Head of caudate nucleus (tissue), 42 donors: ENCODE results near the gene LPIN2.

ENCODE experiments used
- DNase-seq, 42 donors: peaks; one replicate each; pipeline versions ENCODE4 v3.0.0 to v3.0.0-alpha.2; 2020 to 2021; ENCODE audit warnings: mixed read lengths in 7 of 42
- intact Hi-C: fragments of 100-400 bp; cut with DNase I; formaldehyde crosslinking; loops from one replicate; pipeline ENCODE4 v1.15.0; 2022

The LPIN2 gene

GRCh38 chr18:2987876-2988790 lies 24.8 kb downstream of the LPIN2 start:
- no peak for DNase-seq
- intact Hi-C loops, result no loop called here

GRCh38 chr18:2986150-2986865 lies 26.6 kb downstream of the LPIN2 start:
- DNase-seq, result no peak
- intact Hi-C loops, result no loop called here

DNA sequence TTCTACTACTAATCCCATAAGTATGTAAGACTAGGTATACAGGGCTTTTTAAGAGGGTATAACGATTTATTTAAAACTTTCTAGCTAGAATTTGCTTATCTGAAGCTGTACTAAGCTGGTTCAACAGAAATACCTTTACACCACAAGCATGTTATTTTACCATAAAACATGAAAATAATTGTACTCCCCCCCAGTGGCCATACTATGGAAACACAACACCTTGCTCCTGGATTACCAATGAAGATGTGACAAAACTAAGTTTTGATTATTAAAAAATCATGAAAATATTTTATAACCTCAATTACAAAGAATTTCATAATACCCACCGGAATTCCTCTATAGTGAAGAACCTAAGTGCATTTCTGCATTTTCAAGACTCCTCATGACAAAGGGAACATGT lies 27.3 kb downstream of the LPIN2 start:
- intact Hi-C loops, result no loop called here
- no peak for DNase-seq

GRCh38 chr18:2984703-2985261 lies 28.2 kb downstream of the LPIN2 start:
- no peak for DNase-seq
- intact Hi-C loops, result no loop called here

DNA sequence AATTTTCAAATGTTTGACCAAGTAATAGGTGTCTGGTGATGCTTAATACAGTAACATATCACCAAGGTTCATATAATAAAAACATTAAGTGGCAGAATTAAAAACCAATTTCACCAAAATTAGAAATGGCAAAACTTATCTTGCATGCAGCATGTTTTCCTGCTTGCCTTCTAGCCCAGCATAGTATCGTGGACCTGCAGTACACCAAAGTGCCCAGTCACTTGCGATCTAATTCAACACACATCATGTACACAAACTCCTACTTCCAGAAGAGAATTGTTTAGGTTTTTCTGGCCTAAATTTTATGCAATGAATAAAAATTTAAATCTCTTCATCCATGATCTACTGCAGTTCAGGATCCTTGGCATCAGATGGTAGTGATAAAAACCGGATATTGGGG lies 28.9 kb downstream of the LPIN2 start:
- intact Hi-C loops, result no loop called here
- DNase-seq, result no peak

DNA sequence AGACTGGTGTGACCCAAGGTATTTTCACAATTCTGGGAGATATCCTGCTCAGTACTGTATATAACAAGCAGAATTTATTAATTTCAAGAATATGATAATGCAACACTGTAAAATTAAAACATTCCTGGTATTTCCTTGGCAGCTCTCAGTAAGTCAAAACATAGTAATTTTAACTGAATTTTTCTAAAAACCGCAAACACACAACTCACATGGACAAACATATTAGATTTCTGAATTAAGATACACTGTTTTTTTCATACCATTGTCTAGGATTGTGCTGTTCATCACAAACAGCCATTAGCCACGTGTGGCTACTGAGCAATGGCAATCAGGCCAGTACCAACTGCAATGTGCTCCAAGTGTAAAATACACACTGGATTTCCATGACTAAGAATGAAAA lies 29.6 kb downstream of the LPIN2 start:
- no peak for DNase-seq
- intact Hi-C loops, result no loop called here

DNA sequence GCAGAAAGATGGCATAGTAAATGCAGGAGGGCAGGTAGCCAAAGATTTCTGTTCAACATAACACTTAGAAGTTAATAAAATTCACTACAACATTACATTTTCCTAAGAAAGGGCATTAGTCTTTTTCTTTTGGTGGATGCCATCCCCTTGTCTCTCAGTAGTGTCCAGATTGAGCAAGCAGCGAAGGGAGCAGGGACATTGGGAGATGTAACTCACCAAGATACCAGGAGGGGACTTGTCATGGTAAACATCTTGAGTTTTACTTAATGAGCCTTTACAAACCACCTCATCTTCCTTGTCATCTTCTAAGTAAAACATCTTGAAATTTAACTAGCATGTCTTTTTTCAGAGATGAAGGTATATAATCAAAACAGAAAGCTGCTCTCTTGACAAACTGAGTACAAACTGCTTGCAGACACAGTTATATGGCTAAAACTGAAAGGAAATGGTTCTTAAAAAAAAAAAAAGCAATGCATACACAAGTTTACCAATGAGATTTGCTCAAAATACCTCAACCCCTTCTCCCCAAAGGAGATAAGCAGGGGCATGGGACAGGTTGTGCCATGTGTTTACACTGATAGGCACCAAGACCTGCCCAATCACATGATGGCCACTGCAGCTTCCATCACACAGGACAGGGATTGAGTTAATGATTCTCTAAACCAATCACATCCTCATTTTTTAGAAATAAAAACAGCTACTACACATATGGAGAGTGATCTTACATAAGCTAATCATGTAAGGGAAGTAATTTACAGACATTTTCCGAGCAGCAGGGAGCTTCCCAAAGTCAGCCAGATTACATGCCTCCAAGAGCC lies 30.3 kb downstream of the LPIN2 start:
- intact Hi-C loops, result no loop called here
- no peak for DNase-seq

DNA sequence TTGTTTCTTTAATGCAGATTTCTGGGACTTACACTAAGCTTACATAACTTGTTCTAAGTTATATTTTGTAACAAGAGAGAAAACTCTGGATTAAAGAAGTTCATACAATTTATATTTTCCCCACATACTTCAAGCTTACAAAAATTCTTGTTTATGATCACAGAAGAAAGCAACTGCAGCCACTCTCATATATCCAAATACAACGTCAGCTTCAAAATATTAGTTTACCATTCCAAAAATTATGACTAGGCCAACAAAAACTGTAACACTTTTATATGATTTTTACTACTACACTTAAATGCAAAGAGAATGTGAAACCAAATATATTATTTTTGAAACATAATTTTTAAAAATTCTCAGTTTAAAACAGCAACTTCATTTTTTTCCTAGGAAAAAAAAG lies 30.9 kb downstream of the LPIN2 start:
- no peak for DNase-seq
- intact Hi-C loops, result no loop called here

GRCh38 chr18:2981212-2981728 lies 31.7 kb downstream of the LPIN2 start:
- no peak for DNase-seq
- intact Hi-C loops, result no loop called here

- intact Hi-C loops, result no loop called here
- DNase-seq, result no peak
Measured at GRCh38 chr18:2979871-2980790, 32.8 kb downstream of the LPIN2 start.

DNA sequence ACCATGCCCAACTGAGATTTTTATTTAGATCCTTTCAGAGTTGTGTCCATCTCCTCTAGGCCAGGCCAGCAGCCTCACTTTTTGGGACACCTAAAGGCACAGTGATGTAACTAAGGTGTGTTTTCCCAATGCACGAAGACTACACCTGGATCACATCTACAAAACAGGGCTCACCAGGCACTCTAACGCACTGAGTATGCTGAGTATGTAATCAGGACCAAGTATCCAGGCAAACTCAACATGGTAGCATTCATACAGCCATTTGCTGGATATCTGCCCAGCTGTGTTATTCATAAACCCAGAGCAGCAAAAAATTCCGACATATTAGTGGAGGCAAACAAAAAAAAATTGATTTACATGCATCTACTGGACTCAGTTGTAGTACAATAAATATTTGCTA lies 33.8 kb downstream of the LPIN2 start:
- intact Hi-C loops, result no loop called here
- DNase-seq, result no peak

DNA sequence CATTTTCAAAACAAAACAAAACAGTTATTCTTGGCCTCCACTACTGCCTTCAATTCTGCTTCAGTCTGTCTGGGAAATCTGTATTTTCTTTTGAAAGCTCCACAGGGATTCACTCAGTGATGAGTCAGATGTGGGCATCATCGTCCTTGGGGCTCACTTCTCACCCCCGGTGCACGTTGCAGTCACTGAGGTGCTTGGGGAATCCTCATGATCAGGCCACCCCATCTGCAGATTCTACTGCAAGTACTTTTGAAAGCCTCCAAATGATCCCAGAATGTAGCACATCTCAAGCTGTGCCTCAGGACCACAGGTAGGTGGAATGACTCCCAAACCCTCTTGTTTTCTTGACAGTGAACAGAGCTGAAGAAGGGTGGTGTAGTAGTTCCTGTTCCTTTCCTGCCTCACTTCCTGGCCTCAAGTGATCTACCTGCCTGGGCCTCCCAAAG lies 34.3 kb downstream of the LPIN2 start:
- intact Hi-C loops, result no loop called here
- DNase-seq, result peak in 29 of 42 donors; percentile 27 to 81 (median 51)

- intact Hi-C loops, result no loop called here
- DNase-seq, result no peak
Measured at GRCh38 chr18:2978208-2978607, 34.7 kb downstream of the LPIN2 start.

DNA sequence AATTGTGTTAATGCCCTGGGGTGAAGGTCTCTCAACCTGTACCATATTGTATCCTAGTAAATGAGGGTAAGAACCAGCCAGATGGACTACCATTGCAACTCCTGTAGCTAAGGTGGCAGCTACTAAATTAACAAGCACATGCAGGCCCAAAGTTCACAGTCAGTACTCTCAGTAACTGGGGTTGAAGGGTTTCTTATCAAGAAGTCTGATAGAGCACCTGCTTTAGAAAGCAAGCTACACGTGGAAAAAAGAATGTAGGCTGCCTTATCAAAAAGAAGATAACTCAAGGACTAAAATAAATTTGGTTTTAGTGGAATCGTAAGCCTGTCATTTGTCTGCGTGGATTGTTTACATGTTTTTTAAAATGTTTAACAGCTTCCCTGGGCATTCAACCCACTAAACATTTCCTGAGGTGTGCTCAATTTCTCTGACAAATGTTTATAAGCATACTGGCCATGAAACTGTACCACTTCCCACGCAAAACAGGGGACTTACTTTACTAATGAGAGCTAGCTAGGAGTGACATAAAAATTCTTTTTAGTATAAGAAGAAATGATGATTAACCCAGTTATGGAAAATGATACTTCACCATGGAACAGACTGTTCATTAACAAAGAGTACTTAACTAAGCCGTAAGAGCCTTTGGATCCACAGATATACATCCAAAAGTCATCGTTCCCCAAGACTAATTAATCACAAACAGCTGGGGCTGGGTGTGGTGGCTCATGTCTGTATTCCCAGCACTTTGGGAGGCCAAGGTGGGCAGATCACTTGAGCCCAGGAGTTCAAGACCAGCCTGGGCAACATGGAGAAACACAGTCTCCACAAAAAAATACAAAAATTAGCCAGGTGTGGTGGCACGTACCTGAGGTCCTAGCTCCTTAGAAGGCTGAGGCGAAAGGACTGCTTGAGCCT lies 36.5 kb downstream of the LPIN2 start:
- intact Hi-C loops, result no loop called here
- no peak for DNase-seq

DNA sequence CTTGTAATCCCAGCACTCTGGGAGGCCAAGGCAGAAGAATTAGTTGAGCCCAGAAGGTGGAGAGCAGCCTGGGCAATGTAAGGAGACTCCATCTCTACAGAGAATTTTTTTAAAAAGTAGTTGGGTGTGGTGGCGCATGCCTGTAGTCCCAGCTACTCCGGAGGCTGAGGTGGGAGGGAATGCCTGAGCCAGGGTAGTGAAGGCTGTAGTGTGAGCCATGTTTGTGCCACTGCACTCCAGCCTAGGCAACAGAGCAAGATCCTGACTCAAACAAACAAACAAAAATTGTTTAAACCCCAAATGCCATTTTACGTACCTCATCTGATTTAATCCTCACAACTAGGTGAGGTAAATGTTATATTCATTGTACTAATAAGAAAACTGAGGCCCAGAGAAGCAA lies 38.2 kb downstream of the LPIN2 start:
- DNase-seq, result no peak
- intact Hi-C loops, result no loop called here

GRCh38 chr18:2971741-2972552 lies 41.0 kb downstream of the LPIN2 start:
- intact Hi-C loops, result no loop called here
- DNase-seq, result peak in 37 of 42 donors; percentile 24 to 75 (median 47)
